ENCODE results near the gene NAGLU. TPM values are rescaled to one million over a fixed set of nuclear protein-coding genes. Genes with fewer than 3 reads are reported as not detected.

The NAGLU gene
- total and polyA plus RNA-seq, 10 of the 15 experiments (the other 5 are each of a cell fraction or from before 2014, with no cell fraction given), result 0.23 to 27.5 (median 8.9) TPM

GRCh38 chr17:42508426-42509165 is 27.4 kb upstream of the NAGLU start (continued):
- no peak for TF ChIP-seq PBX3 (IDR thresholded peaks at IDR 0.05; ENCODE audit: insufficient replicate concordance, low read depth, low read length)

- H3K9me3 ChIP-seq (replicated peaks; ENCODE audit: control insufficient read depth, insufficient read depth, low read length), result no peaks in the 10 kb centered on the region
- ATAC-seq (no peak), FAIRE-seq (no peak), DNase-seq (ENCODE audit: low read depth, low spot score) (no peak)
- H3K36me3 ChIP-seq (ENCODE audit: control insufficient read depth in 2 of 2, insufficient read depth in 2 of 2, low read length in 1 of 2), result peaks cover 16 to 20% of the 10 kb centered on the region in 2 experiments; a peak in 3 of 4 replicates
- H3K79me2 ChIP-seq (ENCODE audit: control insufficient read depth, insufficient read depth, low read length), result no peaks in the 10 kb centered on the region
- WGBS (ENCODE audit: insufficient coverage, insufficient replicate concordance, low lambda C conversion rate, missing lambda C conversion rate), result 91% methylated on average over 5 of the region's 5 CpGs
- TF ChIP-seq SMAD5 (IDR thresholded peaks at IDR 0.05; ENCODE audit: low read depth), result no peak
- no peak for TF ChIP-seq IRF4 (IDR thresholded peaks at IDR 0.05; ENCODE audit: low read depth, low read length)
- no peak for TF ChIP-seq ESRRA (IDR thresholded peaks at IDR 0.05; ENCODE audit: low read length)
- TF ChIP-seq E4F1 (IDR thresholded peaks at IDR 0.05; ENCODE audit: borderline replicate concordance, partially characterized antibody), result no peak
- no peak for TF ChIP-seq PRDM15 (CRISPR knock-in tag; IDR thresholded peaks at IDR 0.05)
- TF ChIP-seq SMARCA5 (IDR thresholded peaks at IDR 0.05), result no peak
- RAD21 ChIA-PET (ENCODE audit: unreplicated experiment), result no interaction called here
- no peak overlapping the region for H3K4me2 ChIP-seq (ENCODE audit: control insufficient read depth, insufficient read depth)
- SMC1A ChIA-PET (ENCODE audit: uncharacterized antibody, unreplicated experiment), result interaction anchor here (1.0 to 1.5 kb wide), 2 partner anchors 22 to 68 kb away, joined by 3 read pairs; no protein-coding TSS in a partner anchor
- H3K4me3 ChIP-seq, result no peak overlapping the region
- intact Hi-C loops (cut with micrococcal nuclease; ENCODE audit: unreplicated experiment) (no loop called here), in situ Hi-C loops (cut with MboI) (no loop called here)
- CTCF ChIA-PET, result interaction anchor here (0.6 to 1.5 kb wide), 4 partner anchors 32 to 107 kb away, joined by 3 to 6 read pairs (median 3); no protein-coding TSS in a partner anchor
- no peaks in the 10 kb centered on the region for H3K27me3 ChIP-seq (replicated peaks in 1 of 2; ENCODE audit: control insufficient read depth in 2 of 2, insufficient read depth in 2 of 2, low read length in 1 of 2)
- H4K20me1 ChIP-seq (ENCODE audit: control insufficient read depth, insufficient read depth), result no peaks in the 10 kb centered on the region
- no peak overlapping the region for H3K27ac ChIP-seq (ENCODE audit: control insufficient read depth, insufficient read depth)
- BruUV-seq (replicated peaks), result no TSS peak
- no peak overlapping the region for H2AFZ ChIP-seq (ENCODE audit: control insufficient read depth, low read depth, low read length)
- H3K9ac ChIP-seq (ENCODE audit: control insufficient read depth, insufficient read depth, low read length), result no peak overlapping the region
- POLR2A ChIA-PET, result no interaction called here
- peaks cover 9% of the 10 kb centered on the region for H3K4me1 ChIP-seq (ENCODE audit: control insufficient read depth, insufficient read depth, low read length)
Measured at GRCh38 chr17:42509409-42509808, 26.6 kb upstream of the NAGLU start.

Measured in GM12878 (cell line).